SJSA1 (cell line): ENCODE measurements around the gene GFOD1. TPM values are rescaled to one million over a fixed set of nuclear protein-coding genes. Genes with fewer than 3 reads are reported as not detected.

Source experiments
- DNase-seq, 2 experiments: peaks; one replicate each; pipeline ENCODE4 v3.0.0-alpha.2; 2015 to 2020; ENCODE audit warnings: low spot score in 2 of 2, low read depth in 1 of 2
- H3K27ac ChIP-seq: fragments of 250-450 bp; sonication (Bioruptor Pico); 2 replicates; pipeline ENCODE4 v1.5.1; 2020; ENCODE audit warnings: mild to moderate bottlenecking, moderate library complexity
- H3K27me3 ChIP-seq: fragments of 250-450 bp; sonication (Bioruptor Pico); replicated peaks from 2 replicates; pipeline ENCODE4 v1.5.1; 2020; ENCODE audit warnings: mild to moderate bottlenecking, moderate library complexity
- H3K36me3 ChIP-seq: fragments of 250-450 bp; sonication (Bioruptor Pico); 2 replicates; pipeline ENCODE4 v1.5.1; 2020; ENCODE audit warnings: mild to moderate bottlenecking
- H3K4me1 ChIP-seq: fragments of 250-450 bp; sonication (Bioruptor Pico); replicated peaks from 2 replicates; pipeline ENCODE4 v1.6.1; 2021; ENCODE audit warnings: mild to moderate bottlenecking
- H3K4me3 ChIP-seq: fragments of 250-450 bp; sonication (Bioruptor Pico); 2 replicates; pipeline ENCODE4 v1.5.1; 2020; ENCODE audit warnings: mild to moderate bottlenecking
- H3K9me3 ChIP-seq: fragments of 250-450 bp; sonication (Bioruptor Pico); replicated peaks from 2 replicates; pipeline ENCODE4 v1.5.1; 2020; ENCODE audit warnings: mild to moderate bottlenecking
- total RNA-seq: library from RNA; depleted of rRNA; stranded (reverse); fragments of >200 nt; shearing (Covaris generic); gene quantifications from 2 replicates; pipeline ENCODE4 v1.2.3, GENCODE V29; 2014

Gene GFOD1
- total RNA-seq, 1 experiment from 2014 or later = 10.8 TPM

DNA sequence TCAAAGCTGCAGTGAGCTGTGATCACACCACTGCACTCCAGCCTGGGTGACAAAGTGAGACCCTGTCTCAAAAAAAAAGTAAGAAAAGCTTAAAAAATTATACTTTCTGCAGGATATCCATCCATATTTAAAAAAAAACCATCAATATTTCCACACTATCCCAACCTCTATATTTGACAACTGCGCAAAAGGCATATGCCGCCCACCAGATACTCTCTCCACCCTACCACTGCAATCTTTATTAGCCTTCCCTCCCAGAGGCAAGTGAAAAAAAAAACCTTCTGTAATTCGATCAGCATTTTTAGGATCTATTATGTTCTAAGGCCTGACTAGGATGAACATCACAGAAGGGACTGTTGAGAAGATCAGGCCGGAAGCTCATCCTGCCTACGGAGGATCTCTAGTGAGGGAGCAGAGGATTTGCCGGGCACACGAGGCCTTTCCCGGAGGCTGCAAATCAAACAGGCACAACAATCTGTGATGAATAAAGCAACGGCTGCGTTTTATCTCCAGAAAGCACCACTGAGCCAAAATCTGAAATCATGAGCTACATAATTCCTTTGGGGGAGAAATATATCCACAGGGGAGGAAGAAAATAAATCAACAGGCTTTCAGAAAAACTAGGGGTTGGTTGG is 65.9 kb downstream of the GFOD1 start:
- H3K4me1 ChIP-seq = peaks cover 10% of the 10 kb centered on the region
- H3K27me3 ChIP-seq = no peaks in the 10 kb centered on the region
- no peaks in the 10 kb centered on the region for H3K36me3 ChIP-seq
- no peak for DNase-seq
- H3K27ac ChIP-seq = no peak overlapping the region
- H3K4me3 ChIP-seq = no peak overlapping the region
- no peaks in the 10 kb centered on the region for H3K9me3 ChIP-seq

DNA sequence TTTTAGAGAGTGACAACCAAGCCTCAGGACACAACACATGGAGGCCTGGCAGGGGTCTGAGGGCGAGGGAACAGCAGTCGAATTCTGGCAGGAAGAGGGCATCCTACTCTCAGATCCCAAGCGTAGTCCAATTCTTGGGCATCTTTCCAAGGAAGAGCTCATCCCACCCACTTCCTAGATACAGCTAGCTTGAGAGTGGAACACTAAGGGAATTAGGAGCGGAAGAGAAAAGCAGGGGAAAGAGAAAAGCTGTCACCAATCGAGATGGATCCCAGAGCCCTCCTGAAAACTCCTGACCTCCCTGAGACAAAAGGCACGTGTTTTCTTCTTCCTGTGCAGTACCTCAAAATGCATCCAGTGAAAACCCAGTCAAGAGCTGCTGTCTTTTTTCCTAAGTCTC is 67.1 kb downstream of the GFOD1 start:
- Histone ChIP-seq H3K27ac (no peak overlapping the region), H3K4me3 (no peak overlapping the region), H3K9me3 (no peaks in the 10 kb centered on the region), H3K27me3 (no peaks in the 10 kb centered on the region), H3K36me3 (no peaks in the 10 kb centered on the region), H3K4me1 (peaks cover 10% of the 10 kb centered on the region)
- DNase-seq = no peak

DNA sequence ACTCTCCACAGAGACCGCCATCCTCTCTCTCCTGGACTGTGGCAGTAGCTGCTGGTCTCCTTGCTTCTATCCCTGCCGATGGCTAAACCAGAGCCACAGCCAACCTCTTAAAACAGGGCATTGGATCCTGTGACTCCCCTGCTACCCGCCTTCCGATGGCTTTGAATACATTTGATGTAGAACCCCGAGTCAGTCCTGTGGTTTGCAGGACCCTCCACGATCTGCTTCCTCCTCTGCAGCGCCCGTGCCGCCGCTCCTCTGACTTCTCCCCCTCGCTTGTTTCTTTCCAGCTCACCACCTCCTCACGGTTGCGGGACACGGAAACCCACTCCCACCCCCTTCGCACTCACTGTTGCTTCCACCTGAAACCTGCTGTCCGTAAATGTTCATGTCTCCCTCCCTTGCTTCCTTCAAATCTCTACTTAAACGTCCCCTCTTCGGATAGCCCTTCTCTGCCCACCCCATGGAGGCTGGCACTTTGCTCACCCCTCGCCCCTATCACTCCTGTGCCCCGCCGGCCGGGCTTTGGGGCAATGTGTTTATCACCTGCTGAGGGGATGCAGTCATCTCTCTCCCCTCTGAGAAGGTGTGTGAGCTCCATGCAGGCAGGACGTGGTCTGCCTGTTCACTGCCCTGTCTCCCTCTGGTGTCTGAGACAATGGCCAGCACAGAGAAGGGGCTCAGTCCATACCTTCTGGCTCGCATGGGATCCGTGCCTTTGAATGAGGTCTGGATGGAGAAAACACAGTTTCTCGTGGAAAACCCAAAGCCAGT is 67.8 kb downstream of the GFOD1 start:
- no peak for DNase-seq
- Histone ChIP-seq H3K4me1 (peaks cover 10% of the 10 kb centered on the region), H3K27ac (no peak overlapping the region), H3K36me3 (no peaks in the 10 kb centered on the region), H3K4me3 (no peak overlapping the region), H3K27me3 (no peaks in the 10 kb centered on the region), H3K9me3 (no peaks in the 10 kb centered on the region)

DNA sequence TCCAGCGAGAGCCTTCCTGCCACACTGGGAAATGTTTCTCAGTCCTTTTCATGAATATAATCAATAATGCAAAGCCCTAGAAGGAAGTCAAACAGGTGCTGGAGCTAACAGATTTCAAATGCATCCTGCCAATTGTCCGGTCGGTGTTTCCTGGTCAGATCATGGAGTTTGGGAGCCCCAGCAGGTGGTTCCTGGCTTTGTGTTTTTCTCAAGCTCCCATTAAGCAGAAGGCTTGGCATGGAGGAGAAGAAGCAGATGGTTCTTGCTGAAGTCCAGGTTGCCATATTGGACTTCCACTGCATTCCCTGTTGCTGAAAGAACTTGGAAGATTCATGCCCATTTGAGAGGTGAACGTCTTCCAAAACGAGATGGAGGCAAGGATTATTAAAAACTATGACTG is 68.6 kb downstream of the GFOD1 start:
- peaks cover 10% of the 10 kb centered on the region for H3K4me1 ChIP-seq
- no peaks in the 10 kb centered on the region for H3K36me3 ChIP-seq
- DNase-seq = no peak
- H3K27ac ChIP-seq = no peak overlapping the region
- no peaks in the 10 kb centered on the region for H3K9me3 ChIP-seq
- no peaks in the 10 kb centered on the region for H3K27me3 ChIP-seq
- H3K4me3 ChIP-seq = no peak overlapping the region

DNA sequence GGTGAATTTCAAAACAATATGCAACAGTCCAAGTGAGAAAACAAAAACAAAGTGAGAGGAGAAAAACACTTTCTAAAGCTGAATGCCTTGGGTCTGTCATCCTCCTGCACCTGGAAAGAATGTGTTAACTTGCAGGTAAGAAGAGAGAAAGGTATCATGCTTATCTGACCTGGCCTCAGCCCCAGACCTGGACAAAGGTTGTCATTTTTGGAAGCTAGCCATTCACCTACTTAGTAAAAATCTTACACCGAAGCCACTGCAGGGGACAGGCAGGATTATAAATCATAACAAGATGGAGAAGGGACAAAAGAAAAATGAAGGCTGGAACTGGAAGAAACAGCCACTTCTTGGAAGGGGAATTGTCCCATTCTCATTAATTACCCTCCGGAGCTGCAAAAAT is 69.4 kb downstream of the GFOD1 start:
- H3K4me3 ChIP-seq = no peak overlapping the region
- H3K9me3 ChIP-seq = no peaks in the 10 kb centered on the region
- H3K27me3 ChIP-seq = no peaks in the 10 kb centered on the region
- H3K4me1 ChIP-seq = peaks cover 6% of the 10 kb centered on the region
- no peak overlapping the region for H3K27ac ChIP-seq
- H3K36me3 ChIP-seq = no peaks in the 10 kb centered on the region
- no peak for DNase-seq

DNA sequence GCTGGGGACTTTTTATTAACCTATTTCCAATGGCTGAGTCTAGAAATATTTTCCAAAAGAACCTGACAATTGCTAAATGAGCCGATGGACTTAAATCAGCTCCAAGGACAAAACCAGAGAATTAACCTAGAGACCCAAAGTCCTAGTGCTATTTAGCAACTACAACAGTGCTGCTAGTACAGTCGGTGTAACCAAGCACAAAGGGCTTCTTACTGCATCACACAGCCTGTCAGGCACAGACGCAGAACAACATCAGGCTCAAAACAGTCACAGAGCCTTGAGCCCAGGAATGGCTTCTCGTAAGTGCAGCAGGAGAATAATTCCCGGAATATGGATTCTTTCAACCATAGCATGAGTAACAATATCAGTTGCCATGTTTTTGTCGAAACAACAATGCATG is 70.0 kb downstream of the GFOD1 start:
- H3K27ac ChIP-seq = no peak overlapping the region
- H3K36me3 ChIP-seq = no peaks in the 10 kb centered on the region
- H3K4me3 ChIP-seq = no peak overlapping the region
- DNase-seq = no peak
- no peaks in the 10 kb centered on the region for H3K27me3 ChIP-seq
- peaks cover under 1% of the 10 kb centered on the region; the same call in 1 of the 2 replicates for H3K4me1 ChIP-seq
- no peaks in the 10 kb centered on the region for H3K9me3 ChIP-seq

DNA sequence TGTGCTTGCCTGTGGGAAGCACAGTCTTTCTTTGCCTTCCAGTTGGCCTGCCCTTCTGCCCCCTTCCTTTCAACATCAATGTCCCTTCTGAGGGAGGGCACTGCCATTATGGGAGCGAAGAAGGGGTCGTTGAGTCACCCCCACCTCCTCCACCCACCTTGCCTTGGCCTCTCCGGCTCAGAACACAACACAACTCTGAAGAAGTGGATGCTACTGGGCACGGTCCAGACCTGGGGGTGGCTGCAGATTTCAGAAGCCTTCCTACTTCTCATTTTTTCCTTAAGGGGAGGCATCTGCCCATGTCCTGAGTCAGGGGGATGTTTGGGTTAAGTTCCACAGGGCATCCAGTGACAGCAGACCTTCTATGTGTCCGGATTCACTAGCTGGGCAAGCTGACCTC is 72.1 kb downstream of the GFOD1 start:
- H3K27ac ChIP-seq = no peak overlapping the region
- H3K4me3 ChIP-seq = no peak overlapping the region
- no peaks in the 10 kb centered on the region for H3K27me3 ChIP-seq
- no peaks in the 10 kb centered on the region for H3K9me3 ChIP-seq
- no peaks in the 10 kb centered on the region for H3K36me3 ChIP-seq
- DNase-seq = no peak
- no peaks in the 10 kb centered on the region for H3K4me1 ChIP-seq

DNA sequence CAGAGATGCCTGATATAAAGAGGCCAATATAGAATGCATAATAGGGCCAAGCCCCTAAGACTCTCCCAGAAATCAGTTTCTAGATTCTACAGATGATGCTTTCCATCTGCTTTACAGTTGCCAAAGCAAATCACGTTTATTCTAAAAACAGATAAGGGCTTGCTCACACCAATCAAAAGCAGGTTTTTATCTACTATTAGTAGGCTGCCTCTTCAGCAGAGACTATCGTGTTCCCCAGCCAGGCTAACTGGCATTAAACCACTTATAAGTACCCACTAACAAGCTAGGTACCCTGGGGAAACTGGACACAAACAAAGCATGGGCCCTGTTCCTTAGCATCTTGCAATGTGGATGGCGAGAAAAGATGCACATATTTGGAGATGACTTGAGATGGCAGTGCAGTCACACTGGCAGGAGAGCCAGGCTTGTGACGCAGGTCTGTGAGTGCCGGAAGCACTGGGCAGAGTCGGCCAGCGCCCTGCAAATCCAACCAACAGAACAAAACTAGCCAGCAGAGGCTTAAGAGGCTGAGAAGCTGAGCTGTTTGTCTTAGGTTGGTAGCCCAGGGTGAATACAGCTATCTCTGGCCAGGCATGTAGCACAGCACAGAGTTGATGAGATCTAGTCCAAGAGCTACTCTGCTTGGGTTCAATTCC is 73.4 kb downstream of the GFOD1 start:
- no peaks in the 10 kb centered on the region for H3K4me1 ChIP-seq
- no peak overlapping the region for H3K4me3 ChIP-seq
- H3K36me3 ChIP-seq = no peaks in the 10 kb centered on the region
- H3K27ac ChIP-seq = no peak overlapping the region
- H3K9me3 ChIP-seq = no peaks in the 10 kb centered on the region
- no peaks in the 10 kb centered on the region for H3K27me3 ChIP-seq
- DNase-seq = no peak

DNA sequence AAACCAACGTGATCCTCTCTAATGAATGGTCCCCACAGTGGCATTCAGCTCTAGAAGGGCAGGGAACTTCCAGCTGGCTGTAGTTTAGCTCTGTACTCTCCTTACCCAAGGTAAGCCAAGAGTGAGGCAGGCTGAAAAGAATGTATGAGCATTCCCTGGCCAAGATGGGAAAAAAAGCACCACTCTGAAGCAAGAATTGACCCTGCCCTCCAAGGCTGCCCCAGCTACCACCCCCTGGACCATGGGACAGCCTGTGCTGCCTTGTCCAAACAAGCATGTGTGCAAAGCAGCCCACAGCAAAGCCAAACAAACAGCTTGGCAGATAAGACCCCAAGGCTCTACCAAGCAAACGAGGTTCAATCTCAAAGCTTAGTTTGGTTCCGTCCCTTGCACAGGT is 73.9 kb downstream of the GFOD1 start:
- no peak overlapping the region for H3K4me3 ChIP-seq
- no peaks in the 10 kb centered on the region for H3K36me3 ChIP-seq
- no peaks in the 10 kb centered on the region for H3K27me3 ChIP-seq
- DNase-seq = no peak
- H3K4me1 ChIP-seq = no peaks in the 10 kb centered on the region
- H3K9me3 ChIP-seq = no peaks in the 10 kb centered on the region
- H3K27ac ChIP-seq = no peak overlapping the region

DNA sequence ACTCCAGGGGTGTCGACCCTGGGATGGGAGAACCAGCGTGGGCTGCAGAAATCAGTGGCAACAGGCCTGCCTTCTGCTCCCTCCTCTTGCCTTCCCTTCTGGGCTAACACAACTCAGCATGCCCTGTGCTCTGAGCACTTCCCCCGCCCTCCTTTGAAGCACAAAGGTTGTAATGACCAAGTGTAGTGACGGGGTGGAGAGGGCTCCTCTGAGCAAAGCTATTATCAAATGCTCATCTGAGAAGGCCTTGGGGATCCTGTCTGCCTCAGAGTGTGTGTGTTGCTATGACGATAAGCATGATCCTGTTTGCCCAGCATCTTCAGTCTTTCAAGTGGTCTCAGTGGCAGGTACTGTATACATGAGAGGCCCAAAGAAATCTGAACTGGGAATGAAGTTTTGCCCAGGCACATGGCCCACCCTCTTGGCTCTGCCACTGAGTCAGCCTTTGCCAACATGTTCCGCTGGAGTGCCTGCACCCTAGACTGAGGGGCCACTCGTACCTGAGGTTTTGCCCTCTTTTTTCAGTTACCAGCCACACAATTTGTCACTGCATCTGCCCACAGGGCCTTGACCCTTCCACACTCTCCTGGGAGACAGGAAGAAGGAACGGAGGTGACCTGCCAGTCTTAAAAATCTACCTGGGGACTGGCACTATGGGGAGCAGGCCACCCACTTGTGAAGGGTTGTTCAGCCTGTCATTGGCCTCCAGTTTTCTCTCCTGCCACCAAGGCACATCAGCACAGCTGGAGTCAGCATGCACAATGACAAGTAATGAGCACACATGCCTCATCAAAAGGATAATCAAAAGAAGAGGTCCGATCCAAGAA is 74.5 kb downstream of the GFOD1 start:
- no peak for DNase-seq
- no peaks in the 10 kb centered on the region for H3K36me3 ChIP-seq
- H3K27me3 ChIP-seq = no peaks in the 10 kb centered on the region
- no peak overlapping the region for H3K27ac ChIP-seq
- H3K9me3 ChIP-seq = no peaks in the 10 kb centered on the region
- H3K4me3 ChIP-seq = no peak overlapping the region
- no peaks in the 10 kb centered on the region for H3K4me1 ChIP-seq

DNA sequence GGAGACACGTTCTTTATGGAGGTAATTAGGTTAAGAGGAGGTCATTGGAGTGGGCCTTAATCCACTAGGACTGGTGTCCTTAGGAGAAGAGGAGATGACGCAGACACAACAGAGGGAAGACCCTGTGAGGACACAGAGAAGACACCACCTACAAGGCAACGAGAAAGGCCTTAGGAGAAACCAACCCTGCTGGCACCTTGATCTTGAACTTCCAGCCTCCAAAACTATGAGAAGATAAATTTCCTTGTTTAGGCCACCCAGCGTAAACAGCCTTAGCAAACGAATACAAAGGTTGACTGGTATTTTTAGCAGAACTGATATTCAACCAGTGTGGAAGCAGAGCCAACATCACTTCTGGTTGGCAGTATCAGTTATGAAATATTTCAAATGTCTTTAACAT is 75.2 kb downstream of the GFOD1 start:
- H3K4me3 ChIP-seq = no peak overlapping the region
- H3K27me3 ChIP-seq = no peaks in the 10 kb centered on the region
- DNase-seq = no peak
- no peak overlapping the region for H3K27ac ChIP-seq
- H3K9me3 ChIP-seq = no peaks in the 10 kb centered on the region
- H3K4me1 ChIP-seq = no peaks in the 10 kb centered on the region
- no peaks in the 10 kb centered on the region for H3K36me3 ChIP-seq

DNA sequence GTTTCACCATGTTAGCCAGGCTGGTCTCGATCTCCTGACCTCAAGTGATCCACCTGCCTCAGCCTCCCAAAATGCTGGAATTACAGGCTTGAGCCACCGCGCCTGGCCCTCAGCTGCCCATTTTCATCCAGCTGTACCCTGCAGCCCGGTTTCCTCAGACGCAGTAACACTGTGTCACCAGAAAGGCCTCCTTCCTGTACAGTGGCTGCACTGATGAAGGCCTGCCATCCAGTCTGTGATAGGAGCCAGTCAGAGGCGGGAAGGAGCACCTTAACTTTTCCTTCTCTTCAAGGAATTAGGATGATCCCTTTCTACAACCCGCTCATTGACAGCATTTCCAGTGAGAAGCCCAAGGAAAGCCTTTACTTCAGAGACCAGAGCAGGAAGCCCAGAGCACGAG is 75.9 kb downstream of the GFOD1 start:
- H3K4me3 ChIP-seq = no peak overlapping the region
- no peak overlapping the region for H3K27ac ChIP-seq
- H3K9me3 ChIP-seq = no peaks in the 10 kb centered on the region
- no peak for DNase-seq
- H3K27me3 ChIP-seq = no peaks in the 10 kb centered on the region
- H3K4me1 ChIP-seq = no peaks in the 10 kb centered on the region
- H3K36me3 ChIP-seq = no peaks in the 10 kb centered on the region

DNA sequence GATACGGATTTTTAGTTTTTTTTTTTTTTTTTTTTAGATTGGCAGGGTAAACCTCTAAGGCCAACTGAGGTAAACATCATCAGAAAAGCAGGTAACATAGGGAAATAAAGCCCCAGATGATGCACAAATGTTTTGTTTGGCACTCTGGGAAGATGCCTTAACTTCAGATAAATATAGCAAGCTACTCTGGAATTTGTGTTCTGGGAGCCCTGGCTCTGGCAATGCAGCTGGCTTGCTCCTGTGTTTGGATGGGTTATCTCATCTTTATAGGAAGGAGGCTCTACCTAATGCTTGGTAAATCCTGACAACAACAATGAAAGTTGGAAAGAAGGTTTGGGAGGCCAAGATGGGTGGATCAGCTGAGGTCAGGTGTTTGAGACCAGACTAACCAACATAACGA is 77.4 kb downstream of the GFOD1 start:
- Histone ChIP-seq H3K27ac (no peak overlapping the region), H3K9me3 (no peaks in the 10 kb centered on the region), H3K27me3 (no peaks in the 10 kb centered on the region), H3K36me3 (no peaks in the 10 kb centered on the region), H3K4me3 (no peak overlapping the region), H3K4me1 (no peaks in the 10 kb centered on the region)
- no peak for DNase-seq
